HG02588 (cell line): Measurements from ENCODE around the gene SEMA3B.
A peak's percentile ranks its signal among the peaks of the same experiment; 100 is the strongest.
"Not testable (repeated sequence)": the region's sequence is repeated elsewhere in the genome, so short reads cannot be mapped to it uniquely, and the experiment has no call there.

Experiments used
- ATAC-seq: cut with Tn5 transposase; IDR thresholded peaks from one replicate; pipeline ENCODE4 v1.9.1; 2021; ENCODE audit warnings: mild to moderate bottlenecking, moderate library complexity; ENCODE audit not compliant: unreplicated experiment

The SEMA3B gene

DNA sequence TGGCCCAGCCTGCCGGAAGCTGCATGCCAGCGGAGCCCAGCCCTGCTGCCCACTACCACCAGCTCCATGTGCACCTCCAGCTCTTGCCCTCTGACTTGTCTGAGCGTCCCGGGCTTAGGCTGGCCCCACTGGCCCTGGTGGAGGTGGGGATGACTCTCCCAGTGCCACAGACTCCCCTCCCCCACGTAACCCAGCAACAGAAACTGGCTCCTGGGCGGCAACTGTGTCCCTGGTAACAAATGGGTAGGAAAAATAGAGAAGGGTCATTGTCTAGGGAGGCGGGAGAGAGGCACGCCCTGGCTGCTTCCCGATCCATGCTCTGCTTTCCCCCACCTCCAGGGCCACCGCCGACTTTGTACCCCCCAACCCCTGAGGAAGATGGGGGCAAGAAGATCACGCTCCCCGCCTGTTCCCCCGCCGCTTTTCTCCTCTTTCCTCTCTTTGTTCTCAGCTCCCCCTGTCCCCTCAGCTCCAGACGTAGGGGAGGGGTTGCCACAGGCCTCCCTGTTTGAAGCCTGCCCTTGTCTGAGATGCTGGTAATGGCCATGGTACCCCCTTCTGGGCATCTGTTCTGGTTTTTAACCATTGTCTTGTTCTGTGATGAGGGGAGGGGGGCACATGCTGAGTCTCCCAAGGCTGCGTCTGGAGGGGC lies 10.8 kb upstream of the SEMA3B start:
- no peak for ATAC-seq

DNA sequence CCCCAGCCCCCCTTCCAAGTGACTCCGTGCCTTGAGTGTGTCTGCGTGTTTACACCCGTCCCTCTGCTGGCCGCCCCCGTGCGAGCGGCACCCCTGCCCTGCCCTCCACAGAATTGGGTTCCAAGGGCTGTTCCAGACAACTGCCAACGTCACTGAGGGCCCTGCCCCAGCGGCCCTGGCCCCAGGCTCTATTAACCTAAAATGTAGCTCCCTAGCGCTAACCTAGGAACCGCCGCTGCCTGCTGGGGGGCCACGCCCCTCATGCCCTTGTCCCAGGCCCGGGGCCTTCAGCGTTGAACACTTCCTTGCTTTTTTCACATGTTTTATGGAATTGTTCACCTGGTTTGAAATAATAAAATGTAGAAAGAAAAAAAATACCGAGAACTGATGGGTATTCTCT lies 10.0 kb upstream of the SEMA3B start:
- no peak for ATAC-seq

DNA sequence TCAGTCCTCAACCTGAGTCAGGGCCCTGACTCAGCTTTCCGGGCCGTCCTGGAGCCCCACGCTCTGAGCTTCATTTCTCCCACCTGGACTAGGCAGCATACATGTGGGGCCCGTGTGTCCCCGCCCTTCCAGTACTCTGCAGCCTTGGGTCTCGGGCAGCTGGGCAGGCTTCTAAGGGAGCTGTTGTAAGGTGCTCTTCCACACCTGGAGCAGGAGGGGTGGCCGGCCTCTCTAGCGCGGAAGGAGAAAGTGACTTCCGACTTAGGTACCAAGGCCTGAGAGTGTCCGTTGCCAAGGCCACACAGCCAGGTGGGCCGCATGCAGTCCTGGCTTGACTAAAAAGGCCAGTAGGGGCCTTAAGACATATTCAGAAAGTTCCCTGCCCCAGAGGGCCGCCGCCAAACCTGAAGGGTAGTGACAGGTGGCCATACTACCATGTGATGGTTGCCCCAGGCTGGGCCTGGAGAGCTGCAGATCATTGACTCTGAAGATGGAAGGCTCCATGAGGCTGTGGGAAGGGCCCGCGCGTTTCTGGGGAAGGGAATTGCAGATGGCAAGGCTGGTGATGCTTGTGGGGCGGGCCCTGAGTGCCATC lies 9.4 kb upstream of the SEMA3B start:
- no peak for ATAC-seq

DNA sequence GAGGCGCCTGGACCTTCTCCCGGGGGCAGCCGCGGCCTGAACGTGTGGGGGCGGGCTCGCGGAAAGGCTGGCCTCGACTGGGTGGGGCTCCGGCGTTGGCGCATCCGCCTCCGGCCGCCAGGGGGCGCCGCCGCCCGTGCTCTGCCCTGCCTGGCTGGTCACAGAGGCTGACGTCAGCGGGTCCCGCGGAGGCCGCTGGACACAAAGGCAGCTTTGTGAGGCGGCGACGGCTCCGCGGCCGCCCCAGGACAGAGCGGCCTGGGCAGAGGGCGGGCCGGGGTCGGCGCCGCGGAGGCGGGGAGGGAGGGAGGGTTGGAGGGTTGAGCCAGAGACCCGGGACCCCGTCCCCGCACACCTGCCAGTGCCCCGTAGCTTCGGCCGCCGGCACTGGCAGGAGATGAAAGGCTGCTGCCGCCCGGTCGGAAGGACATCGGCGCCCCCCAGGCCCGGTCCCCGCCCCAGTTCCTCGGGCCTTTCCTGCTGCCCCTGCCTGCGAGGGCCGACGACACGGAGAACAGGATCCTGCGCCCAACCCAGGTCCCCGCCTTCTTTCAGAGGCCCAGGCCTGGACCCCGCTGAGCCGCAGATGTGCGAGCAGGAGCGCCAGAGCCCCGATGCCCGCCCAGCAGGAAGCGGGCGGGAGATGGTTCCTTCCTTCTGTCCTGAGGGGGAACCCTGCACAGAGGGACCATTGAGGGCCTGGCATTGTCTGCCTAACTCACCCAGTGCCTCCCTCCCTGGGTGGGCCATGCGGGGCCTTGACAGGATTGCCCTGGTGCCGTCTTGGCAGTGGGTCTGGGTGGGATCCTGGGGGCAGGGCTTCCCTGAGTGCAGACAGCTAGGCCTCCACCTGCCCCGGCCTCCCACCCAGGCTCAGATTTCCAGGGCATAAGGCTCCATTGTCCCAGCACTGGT lies 8.7 kb upstream of the SEMA3B start:
- ATAC-seq, result peak; percentile 80

DNA sequence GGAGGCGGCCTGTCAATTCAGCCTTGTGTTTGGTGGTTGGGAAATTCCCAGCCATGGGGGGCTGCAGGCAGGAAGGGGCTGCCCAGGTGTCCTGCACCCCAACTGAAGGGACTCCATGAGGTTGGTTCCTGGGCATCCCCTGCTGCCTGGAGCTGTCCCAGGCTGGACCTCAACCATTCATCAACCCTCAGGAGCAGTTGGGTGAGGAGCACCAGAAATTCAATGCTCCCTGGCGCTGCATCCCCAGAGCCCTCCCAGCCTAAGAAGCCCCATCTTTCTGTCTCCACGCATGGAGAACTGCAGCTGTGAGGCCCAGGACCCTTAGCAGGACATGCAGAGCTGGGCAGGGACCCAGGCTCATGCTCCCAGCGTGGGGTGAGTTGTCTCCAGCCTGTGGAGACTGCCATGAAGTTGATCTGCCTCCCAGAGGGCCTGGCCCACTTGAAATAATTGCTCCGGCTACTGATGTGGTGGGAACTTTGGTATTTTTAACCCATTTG lies 8.0 kb upstream of the SEMA3B start:
- no peak for ATAC-seq

DNA sequence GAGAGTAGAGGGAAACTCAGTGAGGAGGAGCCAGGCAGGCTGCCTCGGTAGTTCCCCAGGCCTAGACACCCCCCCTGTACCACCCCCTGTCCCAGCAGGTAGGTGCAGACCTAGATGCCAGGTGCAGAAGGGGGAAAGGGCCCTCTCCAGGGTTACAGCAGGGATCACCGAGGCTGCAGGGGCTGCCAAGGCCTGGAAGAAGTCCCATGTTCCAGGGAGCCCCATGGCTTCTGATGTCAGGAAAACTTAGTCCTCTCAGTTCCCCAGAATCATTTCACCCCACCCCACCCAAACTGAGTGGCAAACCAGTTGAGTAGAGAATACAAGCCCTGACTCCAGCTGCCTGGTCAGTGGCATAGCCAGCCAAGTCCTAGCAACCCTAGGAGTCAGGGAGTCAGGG lies 7.4 kb upstream of the SEMA3B start:
- ATAC-seq, result no peak

DNA sequence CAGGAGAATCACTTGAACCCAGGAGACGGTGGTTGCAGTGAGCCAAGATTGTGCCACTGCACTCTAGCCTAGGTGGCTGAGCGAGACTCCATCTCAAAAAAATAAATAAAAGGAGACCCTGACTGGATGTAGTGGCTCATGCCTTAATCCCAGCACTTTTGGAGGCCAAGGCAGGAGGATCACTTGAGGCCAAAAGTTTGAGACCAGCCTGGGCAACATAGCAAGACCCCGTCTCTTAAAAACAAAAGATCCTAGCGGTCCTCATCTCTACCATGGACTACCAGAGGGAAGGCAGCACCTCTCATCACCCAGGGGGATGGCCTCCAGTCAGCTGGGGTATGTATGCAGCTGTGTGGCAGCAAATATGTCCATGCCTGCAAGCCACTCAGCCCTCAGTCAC lies 6.7 kb upstream of the SEMA3B start:
- ATAC-seq, result not testable (repeated sequence)

DNA sequence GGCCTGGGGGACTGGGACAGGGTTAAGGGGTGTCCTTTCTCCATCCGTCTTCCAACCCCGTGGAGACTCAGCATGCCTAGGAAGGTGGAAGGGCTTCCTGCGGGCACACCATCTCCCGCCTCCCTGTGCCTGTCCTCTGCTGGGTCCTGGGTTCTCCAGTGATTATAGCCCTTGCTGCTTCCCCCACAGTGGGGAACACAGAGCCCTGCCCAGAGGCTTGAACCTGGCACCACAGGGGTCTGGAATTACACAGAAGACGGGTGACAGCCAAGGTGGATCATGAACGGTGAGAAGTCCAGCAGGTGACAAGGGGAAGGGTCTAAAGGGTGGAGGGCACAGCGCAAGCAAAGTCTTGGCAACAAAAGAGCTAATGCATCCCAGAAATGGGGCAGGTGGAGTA lies 6.2 kb upstream of the SEMA3B start:
- ATAC-seq, result no peak

DNA sequence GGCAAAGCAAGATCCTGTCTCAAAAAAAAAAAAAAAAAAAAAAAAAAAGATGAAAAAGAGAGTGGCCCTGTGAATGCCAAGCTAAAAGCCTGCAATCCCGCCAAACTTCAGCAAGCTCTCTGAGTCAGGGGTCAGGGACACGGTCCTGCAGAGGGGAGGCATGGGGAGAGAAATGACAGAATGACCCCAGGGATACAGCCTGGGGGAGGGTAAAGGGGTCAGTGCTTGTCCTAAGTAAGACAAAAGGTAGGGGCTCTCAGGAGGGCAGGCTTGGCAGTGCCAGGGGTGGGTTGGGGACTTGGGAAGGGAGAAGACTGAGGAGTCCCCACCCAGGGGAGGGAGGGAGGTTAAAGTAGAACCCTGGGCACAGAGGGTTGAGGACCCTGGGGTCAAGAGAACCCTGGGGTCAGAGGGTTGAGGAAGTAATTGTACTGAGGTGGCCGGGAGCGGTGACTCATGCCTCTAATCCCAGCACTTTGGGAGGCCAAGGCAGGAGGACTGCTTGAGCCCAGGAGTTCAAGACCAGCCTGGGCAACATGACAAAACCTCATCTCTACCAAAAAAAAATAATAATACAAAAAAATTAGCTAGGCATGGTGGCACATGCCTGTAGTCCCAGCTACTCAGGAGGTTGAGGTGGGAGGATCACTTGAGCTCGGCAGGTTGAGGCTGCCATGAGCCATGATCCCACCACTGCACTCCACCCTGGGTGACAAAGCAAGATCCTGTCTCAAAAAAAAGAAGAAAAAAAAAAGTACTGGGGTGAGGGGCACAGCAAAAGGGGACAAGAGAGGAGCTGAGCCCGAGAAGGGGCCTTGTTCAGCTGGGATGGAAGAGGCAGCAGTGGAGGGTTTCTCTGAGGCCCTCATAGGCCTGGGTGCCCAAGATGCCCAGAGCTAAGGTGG lies 5.2 kb upstream of the SEMA3B start:
- no peak for ATAC-seq

DNA sequence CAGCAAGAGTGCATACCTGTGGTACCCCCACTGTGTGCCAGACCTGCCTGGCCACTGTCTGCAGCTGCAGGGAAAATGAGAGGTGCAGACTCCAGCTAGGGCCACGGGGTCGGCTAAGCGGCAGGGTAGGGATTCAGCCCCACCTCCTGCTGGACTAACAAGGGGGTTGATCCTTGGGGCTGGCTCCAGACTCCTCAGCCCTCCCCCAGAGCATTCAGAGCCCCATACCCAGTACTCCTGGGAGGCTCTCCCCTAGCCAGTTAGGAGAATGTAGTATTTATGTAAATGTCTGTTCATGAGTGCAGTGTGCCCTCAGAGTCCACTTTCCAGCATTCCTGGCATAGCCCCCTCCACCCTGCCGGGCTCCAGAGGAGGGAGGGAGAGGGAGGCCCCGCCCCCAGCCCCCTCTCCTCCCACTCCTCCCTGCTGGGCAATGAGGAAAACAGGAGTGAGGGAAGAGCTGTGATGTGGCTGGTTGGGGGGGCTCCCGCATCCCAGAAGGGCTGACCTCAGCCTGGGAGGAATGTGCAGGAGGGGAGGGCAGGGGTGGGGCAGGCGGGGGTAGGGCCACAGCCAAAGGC lies 4.5 kb upstream of the SEMA3B start:
- no peak for ATAC-seq

DNA sequence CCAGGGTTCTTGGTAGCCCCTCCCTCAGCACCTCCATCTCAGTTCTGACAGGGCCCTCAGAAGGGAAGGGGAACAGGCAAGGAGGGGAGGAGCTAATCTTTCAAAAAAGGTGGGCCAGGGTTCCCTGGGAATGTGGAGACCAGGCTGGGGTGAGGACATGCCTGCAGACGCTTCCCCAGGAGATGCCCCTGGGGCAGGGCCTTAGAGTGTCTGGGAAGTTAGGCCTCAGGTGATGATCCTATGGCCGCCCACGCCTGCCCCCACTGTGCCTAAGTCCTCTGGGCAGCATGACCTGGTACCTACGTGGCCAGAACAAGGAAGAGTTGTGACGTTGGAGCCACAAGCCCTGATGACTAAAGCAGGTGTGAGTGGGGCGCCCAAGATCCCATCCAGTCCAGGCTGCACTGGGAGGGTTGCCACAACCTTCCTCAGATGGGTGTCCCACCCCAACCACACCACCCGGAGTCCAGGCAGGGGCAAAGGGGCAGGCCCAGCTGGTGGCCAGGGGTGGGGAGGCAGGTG lies 3.9 kb upstream of the SEMA3B start:
- no peak for ATAC-seq

DNA sequence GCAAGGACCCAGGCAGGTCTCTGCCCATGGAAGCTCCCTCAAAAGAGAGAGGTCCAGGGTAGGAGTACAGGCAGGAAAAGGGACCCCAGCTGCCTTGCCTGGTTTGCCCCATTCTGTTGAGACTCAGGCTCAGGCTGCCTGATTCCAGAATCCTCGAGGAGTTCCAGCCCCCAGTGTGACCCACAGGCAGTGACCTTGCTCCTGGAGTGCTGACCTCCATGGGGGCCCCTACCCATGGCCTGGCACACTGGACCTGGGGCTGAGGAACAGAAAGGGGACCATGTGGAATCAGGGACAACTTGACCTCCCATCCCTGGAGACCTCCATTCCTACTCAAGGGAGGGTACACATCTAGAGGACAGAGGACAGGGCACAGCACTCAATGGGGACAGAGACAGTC lies 3.4 kb upstream of the SEMA3B start:
- no peak for ATAC-seq

DNA sequence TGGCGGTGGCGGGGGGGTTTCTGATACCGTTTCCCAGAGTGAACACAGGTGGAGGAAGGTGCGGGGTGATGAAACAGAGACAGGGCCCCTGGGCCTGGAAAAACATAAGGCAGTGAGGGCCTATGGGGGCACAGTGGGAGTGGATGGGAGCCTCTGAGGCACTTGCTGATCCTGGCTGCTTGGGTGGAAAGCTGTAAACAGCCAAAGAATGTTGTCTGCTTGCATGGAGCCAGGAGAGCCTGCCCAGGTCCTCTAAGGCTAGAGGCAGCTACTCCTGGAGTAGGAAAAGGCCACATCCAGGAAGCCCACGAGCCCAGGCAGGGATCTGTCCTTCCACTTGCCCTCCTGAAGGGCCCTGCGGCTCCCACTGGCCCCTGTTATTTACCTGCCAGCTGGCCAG lies 2.9 kb upstream of the SEMA3B start:
- ATAC-seq, result no peak

DNA sequence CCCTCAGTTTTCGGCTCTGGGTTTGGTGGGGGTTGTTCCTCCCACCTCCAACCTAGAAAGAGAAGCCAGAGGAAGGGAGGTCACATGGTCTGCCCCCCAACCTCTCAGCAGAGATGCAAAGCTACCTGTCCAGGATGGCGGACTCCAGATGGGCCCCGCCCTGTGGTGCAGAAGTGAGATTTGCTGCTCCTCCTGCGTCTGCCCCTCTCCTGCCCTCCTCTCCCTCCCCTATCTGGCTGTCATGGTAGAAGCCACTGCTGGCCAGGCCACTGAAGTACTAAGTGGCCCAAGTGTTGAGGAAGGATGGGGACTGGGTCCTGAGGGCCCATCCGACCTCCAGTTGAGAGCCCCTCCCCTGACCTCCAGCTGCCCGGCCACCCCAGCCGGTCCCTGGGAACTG lies 2.1 kb upstream of the SEMA3B start:
- ATAC-seq, result no peak

DNA sequence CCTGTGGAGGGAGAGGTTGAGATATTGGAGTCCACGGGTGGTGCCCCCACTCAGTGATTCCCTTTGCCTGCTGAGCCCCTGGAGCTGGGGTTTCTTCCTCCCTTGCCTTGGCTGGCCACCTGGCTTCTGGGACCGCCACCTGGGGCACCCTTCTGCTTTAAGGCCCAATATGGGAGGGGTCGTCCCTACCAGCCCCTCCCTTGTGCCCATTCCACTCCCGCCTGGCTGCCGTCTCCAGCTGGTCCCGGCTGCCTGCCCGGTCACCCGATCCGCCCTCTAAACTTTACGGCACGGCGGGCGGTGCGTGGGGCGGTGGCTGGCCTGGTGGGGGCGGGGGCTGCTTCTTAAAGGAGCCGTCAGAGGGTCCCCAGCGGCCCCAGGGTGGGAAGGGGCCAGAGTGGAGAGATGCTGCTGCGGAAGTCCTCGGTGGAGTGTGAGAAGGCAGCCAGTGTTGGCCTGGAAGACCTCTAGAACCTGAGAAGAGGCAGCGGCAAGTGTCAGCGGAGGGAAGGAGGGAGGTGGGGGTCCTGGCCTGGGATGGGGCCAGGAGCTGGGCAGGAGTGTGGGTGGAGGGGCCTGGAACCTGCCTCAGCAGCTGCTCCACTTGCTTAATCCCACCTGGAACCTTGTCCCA lies 1.6 kb upstream of the SEMA3B start:
- ATAC-seq, result no peak

DNA sequence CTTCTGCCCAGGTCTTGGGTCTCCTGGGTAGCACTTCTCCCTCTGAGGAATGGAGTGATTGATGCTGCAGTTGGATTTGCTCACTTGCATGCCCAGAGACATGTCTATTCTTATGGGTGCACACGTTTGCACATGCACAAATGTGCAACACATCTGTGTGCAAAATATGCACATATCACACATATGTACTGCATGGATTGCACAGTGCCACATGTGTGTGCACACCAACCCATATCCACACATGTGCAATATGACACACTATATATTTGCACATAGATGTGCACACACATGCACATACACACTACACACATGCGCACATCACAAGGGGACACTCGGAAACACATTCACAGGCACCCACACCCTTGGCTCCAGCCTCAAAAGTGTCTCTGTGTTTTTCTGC lies 671 bp upstream of the SEMA3B start:
- ATAC-seq, result no peak

DNA sequence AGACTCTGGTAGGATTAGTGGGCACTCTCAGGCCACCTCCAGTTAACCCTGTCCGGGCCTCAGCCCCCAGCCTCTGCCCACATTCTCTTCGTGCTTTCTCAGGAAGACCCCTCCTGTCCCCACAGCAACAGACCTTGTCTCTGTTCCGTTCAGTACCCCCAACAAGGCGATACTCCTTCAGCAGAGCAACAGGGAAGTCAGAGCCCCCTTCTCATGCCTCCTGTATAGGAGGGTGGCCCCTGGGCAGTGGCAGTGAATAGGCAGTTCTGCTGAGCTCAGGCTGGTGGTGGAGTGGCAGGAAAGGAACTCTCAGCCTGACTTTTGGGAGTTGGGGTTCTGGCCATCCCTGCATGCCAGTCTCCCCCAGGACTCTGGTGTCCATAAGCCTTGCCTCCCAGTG lies 513 bp downstream of the SEMA3B start:
- no peak for ATAC-seq

DNA sequence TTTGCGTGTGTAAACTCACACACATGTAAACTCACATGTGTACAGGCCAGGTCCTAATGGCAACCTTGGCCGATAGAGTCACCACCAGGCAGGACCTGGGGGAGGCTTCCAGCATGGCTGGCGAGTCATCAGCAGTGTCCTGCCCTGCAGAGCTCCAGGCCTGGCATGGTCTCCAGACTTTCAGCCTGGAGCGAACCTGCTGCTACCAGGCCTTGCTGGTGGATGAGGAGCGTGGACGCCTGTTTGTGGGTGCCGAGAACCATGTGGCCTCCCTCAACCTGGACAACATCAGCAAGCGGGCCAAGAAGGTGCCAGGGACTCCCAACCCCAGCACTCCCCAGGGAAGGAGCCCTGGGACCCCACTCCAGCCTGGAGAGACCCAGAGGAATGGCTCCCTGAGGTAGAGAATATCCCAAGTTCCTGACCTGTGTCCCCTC lies 1.0 kb downstream of the SEMA3B start:
- ATAC-seq, result no peak

DNA sequence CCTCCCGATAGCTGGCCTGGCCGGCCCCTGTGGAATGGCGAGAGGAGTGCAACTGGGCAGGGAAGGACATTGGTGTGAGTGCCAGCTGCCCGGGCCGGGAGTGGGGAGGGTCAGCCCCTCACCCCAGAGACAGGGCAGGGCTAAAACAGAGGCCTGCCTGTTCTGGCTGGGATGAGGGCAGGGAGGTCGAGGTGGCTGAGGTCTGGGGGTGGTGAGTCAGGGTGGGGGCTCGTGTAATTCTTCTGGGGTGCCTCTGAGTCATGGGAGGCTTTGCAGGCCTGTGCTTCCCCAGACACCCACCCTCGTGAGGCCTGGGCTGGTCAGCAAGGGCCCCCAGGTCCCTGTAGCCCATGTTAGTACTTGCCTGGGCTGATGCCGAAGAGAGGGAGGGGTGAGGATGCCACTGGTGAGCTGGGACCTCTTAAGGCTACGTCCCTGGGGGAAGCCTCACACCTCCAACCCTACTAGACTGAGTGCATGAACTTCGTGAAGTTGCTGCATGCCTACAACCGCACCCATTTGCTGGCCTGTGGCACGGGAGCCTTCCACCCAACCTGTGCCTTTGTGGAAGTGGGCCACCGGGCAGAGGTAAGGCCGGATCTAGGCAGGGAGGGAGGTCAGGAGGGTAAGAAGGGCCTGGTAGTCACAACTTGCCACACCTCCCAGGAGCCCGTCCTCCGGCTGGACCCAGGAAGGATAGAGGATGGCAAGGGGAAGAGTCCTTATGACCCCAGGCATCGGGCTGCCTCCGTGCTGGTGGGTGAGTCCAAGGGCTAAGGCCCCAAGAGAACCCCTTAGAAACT lies 1.7 kb downstream of the SEMA3B start:
- no peak for ATAC-seq
